HL-60 (cell line): Measurements from ENCODE around the gene DYRK1B.

Experiments used
- DNase-seq, 2 experiments: peaks; one replicate each; pipeline ENCODE4 v3.0.0-alpha.2; 2010 to 2020; ENCODE audit warnings: low read depth in 1 of 2, low spot score in 1 of 2
- H3K27ac ChIP-seq: fragments of 250-450 bp; sonication (Bioruptor Pico); replicated peaks from 2 replicates; pipeline ENCODE4 v1.5.1; 2020; ENCODE audit warnings: mild to moderate bottlenecking, moderate library complexity
- H3K27me3 ChIP-seq: fragments of 250-450 bp; sonication (Bioruptor Pico); 2 replicates; pipeline ENCODE4 v1.5.1; 2021; ENCODE audit warnings: mild to moderate bottlenecking, moderate library complexity; ENCODE audit not compliant: insufficient read depth, poor library complexity, severe bottlenecking
- H3K4me3 ChIP-seq: replicated peaks from 2 replicates; pipeline ENCODE4 v1.5.1; 2011; ENCODE audit warnings: mild to moderate bottlenecking, control low read depth, low read length; ENCODE audit not compliant: insufficient read depth
- CTCF ChIP-seq: IDR thresholded peaks from one replicate; pipeline ENCODE4 v1.5.1; 2011; ENCODE audit warnings: low read length, control low read depth, inconsistent platforms; ENCODE audit not compliant: insufficient read depth
- GABPA ChIP-seq: IDR thresholded peaks from 2 replicates; pipeline ENCODE4 v1.6.1; 2012; ENCODE audit warnings: low read depth
- POLR2AphosphoS5 ChIP-seq: IDR thresholded peaks from 2 replicates; pipeline ENCODE4 v1.6.1; 2012; ENCODE audit warnings: low read depth
- REST ChIP-seq: IDR thresholded peaks from 2 replicates; pipeline ENCODE4 v1.6.1; 2012; ENCODE audit warnings: low read depth; ENCODE audit not compliant: insufficient replicate concordance
- SPI1 ChIP-seq: IDR thresholded peaks from 2 replicates; pipeline ENCODE4 v1.6.1; 2012; ENCODE audit warnings: low read depth, mild to moderate bottlenecking, borderline replicate concordance

The DYRK1B gene

GRCh38 chr19:39848392-39848791 lies 14.4 kb upstream of the DYRK1B start:
- DNase-seq: no peak
- no peak overlapping the region for H3K4me3 ChIP-seq
- no peak overlapping the region for H3K27ac ChIP-seq
- no peaks in the 10 kb centered on the region for H3K27me3 ChIP-seq
- TF ChIP-seq GABPA (no peak), POLR2AphosphoS5 (no peak), CTCF (no peak), REST (no peak), SPI1 (no peak)

- TF ChIP-seq POLR2AphosphoS5 (no peak), GABPA (no peak), CTCF (no peak)
- Histone ChIP-seq H3K27ac (no peak overlapping the region), H3K27me3 (no peaks in the 10 kb centered on the region), H3K4me3 (no peak overlapping the region)
- DNase-seq: no peak
Measured at GRCh38 chr19:39847525-39847924, 13.6 kb upstream of the DYRK1B start.

GRCh38 chr19:39846678-39847486 lies 12.9 kb upstream of the DYRK1B start:
- DNase-seq: no peak
- Histone ChIP-seq H3K4me3 (peak overlapping the region; percentile 80), H3K27me3 (no peaks in the 10 kb centered on the region), H3K27ac (peak overlapping the region; percentile 85)
- TF ChIP-seq GABPA (no peak), SPI1 (no peak)

GRCh38 chr19:39845933-39846677 lies 12.1 kb upstream of the DYRK1B start, which contains the start of gene FBL:
FBL (minus strand) TSS chr19:39846379; CDS start chr19:39846300, 79 bp downstream.
- Histone ChIP-seq H3K27me3 (no peaks in the 10 kb centered on the region), H3K4me3 (peak within 1 kb of the TSS; percentile 80), H3K27ac (peak within 1 kb of the TSS; percentile 85)
- TF ChIP-seq POLR2AphosphoS5 (peak; percentile 78), REST (peak; percentile 24), SPI1 (peak; percentile 37; the same call in 1 of the 2 replicates), CTCF (no peak)
- peak; percentile 96 for DNase-seq
